Activated T-cell treated with anti-CD3 and anti-CD28 coated beads, Interleukin-2, amount 50 U/mL, for 24 hours (primary cell): Measurements from ENCODE around the gene SYCE1.
"Not testable (repeated sequence)": the region's sequence is repeated elsewhere in the genome, so short reads cannot be mapped to it uniquely, and the experiment has no call there.

ENCODE experiments used
- DNase-seq: peaks from one replicate; pipeline ENCODE4 v3.0.0-alpha.2; 2020
- H3K27ac Mint-ChIP-seq: 2 replicates; pipeline ENCODE4 v1.8.0; 2020; ENCODE audit warnings: mild to moderate bottlenecking, mixed read lengths
- H3K27me3 Mint-ChIP-seq: 2 replicates; pipeline ENCODE4 v1.8.0; 2020; ENCODE audit warnings: mixed read lengths
- H3K36me3 Mint-ChIP-seq: 2 replicates; pipeline ENCODE4 v1.8.0; 2020; ENCODE audit warnings: low read depth, mixed read lengths
- H3K4me1 Mint-ChIP-seq: 2 replicates; pipeline ENCODE4 v1.8.0; 2020; ENCODE audit warnings: low read depth, mixed read lengths
- H3K4me3 Mint-ChIP-seq: 2 replicates; pipeline ENCODE4 v1.8.0; 2020; ENCODE audit warnings: mild to moderate bottlenecking, moderate library complexity, mixed read lengths
- H3K9me3 Mint-ChIP-seq: 2 replicates; pipeline ENCODE4 v1.8.0; 2020; ENCODE audit warnings: mixed read lengths

SYCE1 gene

DNA sequence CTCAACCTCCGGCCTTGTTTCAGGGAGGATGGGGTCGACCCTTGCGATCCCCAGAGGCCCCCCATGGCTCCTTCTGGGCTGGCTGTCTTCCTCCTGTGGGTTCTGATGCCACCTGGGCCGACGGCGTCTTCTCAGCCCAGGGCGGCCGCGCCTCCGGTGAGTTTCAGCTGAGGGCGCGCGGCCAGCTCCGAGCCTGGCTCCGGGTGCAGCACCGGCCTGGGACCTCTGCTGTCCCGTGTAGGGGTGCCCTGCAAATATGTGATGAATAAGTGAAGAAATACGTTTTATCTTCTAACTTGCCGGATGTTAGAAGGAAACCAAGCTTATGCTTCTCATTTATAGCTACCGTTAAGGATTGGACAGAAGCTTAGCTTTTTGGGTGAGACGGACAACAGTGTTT, 4.4 kb upstream of the SYCE1 start:
- not testable (repeated sequence) for H3K4me1 Mint-ChIP-seq, H3K36me3 Mint-ChIP-seq

GRCh38 chr10:133568831-133569527, 3.6 kb upstream of the SYCE1 start:
- not testable (repeated sequence) for H3K27ac Mint-ChIP-seq, H3K36me3 Mint-ChIP-seq, H3K4me1 Mint-ChIP-seq, H3K4me3 Mint-ChIP-seq, DNase-seq
- H3K9me3 Mint-ChIP-seq, result peaks cover 10% of the 10 kb centered on the region
- H3K27me3 Mint-ChIP-seq, result peaks cover 14% of the 10 kb centered on the region

More for the DNA sequence above, 4.4 kb upstream of the SYCE1 start:
- not testable (repeated sequence) for H3K27me3 Mint-ChIP-seq, H3K4me3 Mint-ChIP-seq, DNase-seq, H3K27ac Mint-ChIP-seq
- H3K9me3 Mint-ChIP-seq, result peaks cover 14% of the 10 kb centered on the region

DNA sequence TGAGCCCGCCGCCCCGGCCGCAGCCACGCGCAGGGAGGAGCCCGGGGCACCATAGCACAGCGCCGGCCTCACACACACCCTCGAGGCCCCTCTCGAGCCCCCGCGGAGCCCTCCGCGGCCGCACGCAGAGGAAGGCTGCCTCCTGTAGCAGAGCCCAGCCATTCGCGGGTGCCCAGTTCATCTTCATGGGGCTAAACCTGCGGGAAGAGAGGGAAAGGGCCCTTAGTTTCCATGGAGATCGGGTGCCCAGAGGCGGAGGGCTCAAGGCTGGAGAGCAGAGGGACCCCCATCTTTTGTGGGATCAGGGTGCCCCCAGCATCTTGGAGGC, 2.9 kb upstream of the SYCE1 start:
- H3K9me3 Mint-ChIP-seq, result peaks cover 6% of the 10 kb centered on the region

DNA sequence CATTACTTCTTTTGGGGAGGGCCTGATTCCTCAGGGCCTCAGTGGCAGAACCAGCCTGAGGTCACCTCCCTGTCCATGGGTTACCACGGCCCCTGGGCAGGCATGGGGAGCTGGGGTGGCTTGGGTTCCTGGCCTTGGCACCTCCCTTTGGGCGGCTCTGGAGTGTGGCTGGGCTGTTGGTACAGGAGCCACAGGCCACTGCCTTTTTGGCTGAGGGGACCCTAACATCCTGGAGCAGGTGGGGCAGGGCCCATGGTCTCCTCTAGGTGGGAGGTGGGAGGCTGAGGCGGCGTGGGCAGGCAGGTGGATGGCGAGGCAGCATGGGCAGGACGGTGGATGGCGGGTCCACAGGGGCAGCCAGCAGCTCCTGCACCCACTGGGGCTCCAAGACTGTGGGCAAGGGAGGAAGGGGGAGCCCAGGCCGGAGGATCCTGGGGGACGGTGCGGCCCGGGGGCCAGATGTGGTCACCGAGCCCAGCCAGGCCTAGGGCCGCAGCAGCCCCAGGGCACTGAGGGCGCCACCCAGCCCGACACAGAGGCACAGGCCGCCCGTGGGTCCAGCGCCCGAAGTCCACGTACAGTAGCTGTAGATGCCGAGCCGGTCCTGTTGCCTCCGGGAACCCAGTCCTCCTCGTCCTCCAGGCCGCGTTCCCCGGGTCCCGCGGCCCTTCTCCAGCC, 2.4 kb upstream of the SYCE1 start:
- no peak for DNase-seq
- peaks cover 14% of the 10 kb centered on the region for H3K27me3 Mint-ChIP-seq
- no peaks in the 10 kb centered on the region for H3K36me3 Mint-ChIP-seq
- H3K27ac Mint-ChIP-seq, result no peak overlapping the region
- H3K4me3 Mint-ChIP-seq, result no peak overlapping the region
- peaks cover 3% of the 10 kb centered on the region for H3K9me3 Mint-ChIP-seq
- H3K4me1 Mint-ChIP-seq, result no peaks in the 10 kb centered on the region

More for the DNA sequence above, 2.9 kb upstream of the SYCE1 start:
- H3K36me3 Mint-ChIP-seq, result peaks cover 2% of the 10 kb centered on the region
- no peak overlapping the region for H3K4me3 Mint-ChIP-seq
- H3K27ac Mint-ChIP-seq, result no peak overlapping the region
- H3K4me1 Mint-ChIP-seq, result no peaks in the 10 kb centered on the region
- H3K27me3 Mint-ChIP-seq, result peaks cover 14% of the 10 kb centered on the region
- DNase-seq, result no peak

- Mint-ChIP-seq H3K27ac (no peak overlapping the region), H3K4me3 (no peak overlapping the region), H3K9me3 (peaks cover 2% of the 10 kb centered on the region), H3K27me3 (peaks cover 14% of the 10 kb centered on the region), H3K36me3 (no peaks in the 10 kb centered on the region), H3K4me1 (no peaks in the 10 kb centered on the region)
- DNase-seq, result no peak
Observed at GRCh38 chr10:133567119-133567518, 1.7 kb upstream of the SYCE1 start.

DNA sequence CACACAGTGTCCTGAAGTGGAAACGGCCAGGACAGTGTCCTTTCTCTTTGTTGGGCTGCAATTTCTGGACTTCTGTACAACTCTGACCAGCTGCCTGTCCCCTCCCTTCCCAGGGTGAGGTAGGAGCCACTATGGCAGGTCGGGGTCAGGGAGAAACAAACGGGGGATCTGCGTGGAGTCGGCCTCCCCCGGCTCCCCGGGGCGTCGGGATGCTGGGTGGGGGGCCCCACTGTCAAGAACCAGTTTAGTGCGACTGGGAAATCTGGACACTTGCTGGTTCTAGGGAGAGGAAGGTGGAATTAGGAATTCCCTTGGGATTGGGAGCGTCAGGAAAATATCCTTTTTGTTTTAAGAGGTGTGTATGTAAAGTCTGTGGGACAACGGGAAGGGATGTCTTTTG, 567 bp downstream of the SYCE1 start:
- H3K27me3 Mint-ChIP-seq, result peaks cover 14% of the 10 kb centered on the region
- H3K4me3 Mint-ChIP-seq, result no peak overlapping the region
- H3K27ac Mint-ChIP-seq, result no peak overlapping the region

DNA sequence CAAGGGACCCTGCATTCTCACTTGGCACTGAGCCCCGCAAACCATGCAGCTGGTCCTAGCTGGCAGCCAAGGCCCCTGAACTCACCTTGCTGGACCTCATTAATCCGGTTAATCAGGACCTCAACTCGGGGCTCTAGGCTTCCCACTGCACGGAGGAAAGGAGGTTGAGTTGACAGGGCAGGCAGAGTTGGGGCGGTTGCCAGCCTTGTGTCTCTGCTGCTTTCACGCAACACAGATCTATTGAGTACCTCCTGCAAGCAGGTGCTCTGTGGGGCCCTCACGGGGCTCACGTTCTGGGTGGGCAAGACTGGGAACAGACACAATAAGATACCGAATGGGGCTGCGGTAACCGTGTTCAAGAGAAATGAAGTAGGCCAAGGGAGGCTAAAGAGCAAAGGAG, 6.2 kb downstream of the SYCE1 start:
- Mint-ChIP-seq H3K9me3 (no peaks in the 10 kb centered on the region), H3K4me1 (no peaks in the 10 kb centered on the region), H3K27me3 (peaks cover 9% of the 10 kb centered on the region), H3K4me3 (no peak overlapping the region), H3K36me3 (no peaks in the 10 kb centered on the region), H3K27ac (no peak overlapping the region)
- DNase-seq, result no peak

More for the DNA sequence above, 567 bp downstream of the SYCE1 start:
- Mint-ChIP-seq H3K9me3 (no peaks in the 10 kb centered on the region), H3K4me1 (no peaks in the 10 kb centered on the region), H3K36me3 (no peaks in the 10 kb centered on the region)
- DNase-seq, result no peak

- H3K9me3 Mint-ChIP-seq, result no peaks in the 10 kb centered on the region
- no peaks in the 10 kb centered on the region for H3K4me1 Mint-ChIP-seq
- no peak overlapping the region for H3K27ac Mint-ChIP-seq
- no peaks in the 10 kb centered on the region for H3K36me3 Mint-ChIP-seq
- no peak overlapping the region for H3K4me3 Mint-ChIP-seq
- no peak for DNase-seq
- H3K27me3 Mint-ChIP-seq, result peaks cover 12% of the 10 kb centered on the region
Observed at GRCh38 chr10:133557381-133557780, 8.0 kb downstream of the SYCE1 start.

- DNase-seq, result no peak
- H3K4me1 Mint-ChIP-seq, result no peaks in the 10 kb centered on the region
- H3K36me3 Mint-ChIP-seq, result no peaks in the 10 kb centered on the region
- H3K4me3 Mint-ChIP-seq, result no peak overlapping the region
- peaks cover 19% of the 10 kb centered on the region for H3K27me3 Mint-ChIP-seq
- no peak overlapping the region for H3K27ac Mint-ChIP-seq
- no peaks in the 10 kb centered on the region for H3K9me3 Mint-ChIP-seq
Observed at GRCh38 chr10:133555521-133555920, 9.9 kb downstream of the SYCE1 start.

DNA sequence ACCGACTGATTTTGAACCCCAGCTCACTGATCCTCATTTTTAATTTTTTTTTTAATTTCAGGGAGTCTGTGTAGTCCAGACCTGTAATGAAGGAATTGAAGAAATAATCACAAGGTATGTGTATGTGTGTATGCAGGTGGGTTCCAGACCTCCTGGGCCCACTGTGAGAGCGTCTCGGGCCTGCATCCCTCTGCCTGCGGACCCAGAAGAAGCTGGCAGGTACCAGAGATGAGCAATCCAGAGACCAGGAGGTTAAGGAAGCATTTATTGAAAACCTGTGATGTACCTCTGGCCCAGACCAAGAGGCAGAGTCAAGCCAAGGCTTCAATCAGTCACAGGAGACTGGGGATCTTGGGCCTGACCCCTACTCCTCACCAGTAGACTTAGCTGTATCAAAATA, 10.8 kb downstream of the SYCE1 start:
- Mint-ChIP-seq H3K4me1 (no peaks in the 10 kb centered on the region), H3K27me3 (peaks cover 24% of the 10 kb centered on the region), H3K9me3 (no peaks in the 10 kb centered on the region), H3K4me3 (no peak overlapping the region), H3K27ac (no peak overlapping the region), H3K36me3 (no peaks in the 10 kb centered on the region)
- no peak for DNase-seq

- Mint-ChIP-seq H3K9me3 (peaks cover 10% of the 10 kb centered on the region), H3K4me1 (peaks cover 3% of the 10 kb centered on the region), H3K27me3 (peaks cover 47% of the 10 kb centered on the region), H3K36me3 (no peaks in the 10 kb centered on the region), H3K4me3 (no peak overlapping the region), H3K27ac (no peak overlapping the region)
- no peak for DNase-seq
Observed at GRCh38 chr10:133544506-133544905, 20.9 kb downstream of the SYCE1 start.

GRCh38 chr10:133541441-133541975, 23.9 kb downstream of the SYCE1 start:
- H3K27me3 Mint-ChIP-seq, result peaks cover 17% of the 10 kb centered on the region
- not testable (repeated sequence) for DNase-seq, H3K9me3 Mint-ChIP-seq, H3K4me1 Mint-ChIP-seq, H3K36me3 Mint-ChIP-seq, H3K27ac Mint-ChIP-seq, H3K4me3 Mint-ChIP-seq

GRCh38 chr10:133537546-133538545, 27.5 kb downstream of the SYCE1 start:
- Mint-ChIP-seq H3K36me3 (no peaks in the 10 kb centered on the region), H3K4me3 (no peak overlapping the region), H3K4me1 (no peaks in the 10 kb centered on the region), H3K9me3 (no peaks in the 10 kb centered on the region), H3K27me3 (peaks cover under 1% of the 10 kb centered on the region), H3K27ac (no peak overlapping the region)
- no peak for DNase-seq

GRCh38 chr10:133536198-133536597, 29.2 kb downstream of the SYCE1 start:
- no peak overlapping the region for H3K27ac Mint-ChIP-seq
- H3K9me3 Mint-ChIP-seq, result no peaks in the 10 kb centered on the region
- no peaks in the 10 kb centered on the region for H3K4me1 Mint-ChIP-seq
- no peaks in the 10 kb centered on the region for H3K36me3 Mint-ChIP-seq
- no peak for DNase-seq
- H3K4me3 Mint-ChIP-seq, result no peak overlapping the region
- H3K27me3 Mint-ChIP-seq, result peaks cover 17% of the 10 kb centered on the region
